Measurements from ENCODE around the gene MPHOSPH8.

DNA sequence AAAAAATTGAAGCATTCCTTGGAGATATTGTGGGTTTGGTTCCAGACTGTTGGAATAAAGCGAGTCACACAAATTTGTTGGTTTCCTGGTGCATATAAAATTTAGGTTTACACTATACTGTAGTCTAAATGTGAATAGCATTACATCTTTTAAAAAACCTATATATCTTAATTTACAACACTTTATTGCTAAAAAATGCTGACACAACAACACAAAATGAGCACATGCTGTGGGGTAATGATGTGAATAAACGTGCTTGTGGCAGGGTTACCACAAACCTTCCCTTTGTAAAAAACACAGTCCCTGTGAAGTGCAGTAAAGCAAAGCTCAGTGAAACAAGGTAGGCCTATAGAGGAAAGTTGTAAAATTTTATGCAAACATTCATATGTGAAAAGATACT lies 27.7 kb downstream of the MPHOSPH8 start:
- TF ChIP-seq CTCF (conservative IDR thresholded peaks at IDR 0.05) = no peak
- TF ChIP-seq ZFX (IDR thresholded peaks at IDR 0.05) = no peak
